Lower lobe of right lung (tissue), 2 donors: Measurements from ENCODE around the gene MGA. TPM values are rescaled to one million over a fixed set of nuclear protein-coding genes. Genes with fewer than 3 reads are reported as not detected.

ENCODE experiments used
- ATAC-seq, 2 donors: fragments of 200-7000 bp; cut with Tn5 transposase; one replicate each; pipeline ENCODE4 v1.9.1; 2020 to 2022; ENCODE audit warnings: mild to moderate bottlenecking in 2 of 2, moderate library complexity in 2 of 2
- DNase-seq: peaks from one replicate; pipeline ENCODE4 v3.0.0-alpha.2; 2020
- H3K27ac ChIP-seq: fragments of 200-600 bp; one replicate; pipeline ENCODE4 v1.8.0; 2022
- H3K27me3 ChIP-seq: fragments of 200-600 bp; one replicate; pipeline ENCODE4 v1.8.0; 2022; ENCODE audit warnings: low read depth
- H3K36me3 ChIP-seq: fragments of 200-600 bp; one replicate; pipeline ENCODE4 v1.8.0; 2022; ENCODE audit warnings: mild to moderate bottlenecking
- H3K4me1 ChIP-seq: fragments of 200-600 bp; one replicate; pipeline ENCODE4 v1.8.0; 2022
- H3K4me3 ChIP-seq: fragments of 200-600 bp; one replicate; pipeline ENCODE4 v1.8.0; 2022; ENCODE audit warnings: mild to moderate bottlenecking
- H3K9me3 ChIP-seq: fragments of 200-600 bp; one replicate; pipeline ENCODE4 v1.8.0; 2022
- intact Hi-C: fragments of 100-400 bp; cut with DNase I; formaldehyde crosslinking; loops from one replicate; pipeline ENCODE4 v1.11.0; 2022
- total RNA-seq: library from RNA; stranded (reverse); fragmentation: NEBNext Ultra II Directional; extraction: Animal tissue kit (Norgen Biotek cat#: 25700); gene quantifications from one replicate; pipeline ENCODE4 v1.2.1, GENCODE V29; 2021
- TF ChIP-seq, protein P1 (sequence below): fragments of 200-600 bp; IDR thresholded peaks from one replicate; pipeline ENCODE4 v1.8.0; 2022; ENCODE audit warnings: antibody characterized with exemption, mild to moderate bottlenecking
- donor health status: DM: no; HTN: yes; CAD: no; lungs with severe emphysema.

MGA gene
- total RNA-seq, 1 donor from 2014 or later = 38.7 TPM

DNA sequence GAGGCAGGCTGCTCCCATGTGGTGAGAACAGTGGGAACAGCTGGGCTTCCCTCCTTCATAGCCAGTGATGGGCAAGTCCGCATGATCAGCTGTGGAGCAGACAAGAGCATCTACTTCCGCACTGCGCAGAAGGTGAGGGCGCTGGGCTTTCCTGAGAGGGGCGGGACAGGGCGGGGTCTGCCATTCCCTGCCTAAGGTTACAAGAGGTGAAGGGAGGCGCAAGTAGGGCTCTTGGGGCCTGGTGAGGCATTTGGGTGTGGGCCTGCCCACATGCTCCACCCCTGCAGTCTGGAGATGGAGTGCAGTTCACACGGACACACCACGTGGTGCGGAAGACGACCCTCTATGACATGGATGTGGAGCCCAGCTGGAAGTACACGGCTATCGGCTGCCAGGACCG lies 157.1 kb downstream of the MGA start:
- no peaks in the 10 kb centered on the region for H3K4me1 ChIP-seq
- intact Hi-C loops = no loop called here
- DNase-seq (no peak), ATAC-seq (no peak)
- no peaks in the 10 kb centered on the region for H3K27me3 ChIP-seq
- TF ChIP-seq, protein P1, sequence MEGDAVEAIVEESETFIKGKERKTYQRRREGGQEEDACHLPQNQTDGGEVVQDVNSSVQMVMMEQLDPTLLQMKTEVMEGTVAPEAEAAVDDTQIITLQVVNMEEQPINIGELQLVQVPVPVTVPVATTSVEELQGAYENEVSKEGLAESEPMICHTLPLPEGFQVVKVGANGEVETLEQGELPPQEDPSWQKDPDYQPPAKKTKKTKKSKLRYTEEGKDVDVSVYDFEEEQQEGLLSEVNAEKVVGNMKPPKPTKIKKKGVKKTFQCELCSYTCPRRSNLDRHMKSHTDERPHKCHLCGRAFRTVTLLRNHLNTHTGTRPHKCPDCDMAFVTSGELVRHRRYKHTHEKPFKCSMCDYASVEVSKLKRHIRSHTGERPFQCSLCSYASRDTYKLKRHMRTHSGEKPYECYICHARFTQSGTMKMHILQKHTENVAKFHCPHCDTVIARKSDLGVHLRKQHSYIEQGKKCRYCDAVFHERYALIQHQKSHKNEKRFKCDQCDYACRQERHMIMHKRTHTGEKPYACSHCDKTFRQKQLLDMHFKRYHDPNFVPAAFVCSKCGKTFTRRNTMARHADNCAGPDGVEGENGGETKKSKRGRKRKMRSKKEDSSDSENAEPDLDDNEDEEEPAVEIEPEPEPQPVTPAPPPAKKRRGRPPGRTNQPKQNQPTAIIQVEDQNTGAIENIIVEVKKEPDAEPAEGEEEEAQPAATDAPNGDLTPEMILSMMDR = no peak
- H3K9me3 ChIP-seq = no peaks in the 10 kb centered on the region
- no peak overlapping the region for H3K27ac ChIP-seq
- H3K36me3 ChIP-seq = peaks cover 95% of the 10 kb centered on the region
- H3K4me3 ChIP-seq = no peak overlapping the region

DNA sequence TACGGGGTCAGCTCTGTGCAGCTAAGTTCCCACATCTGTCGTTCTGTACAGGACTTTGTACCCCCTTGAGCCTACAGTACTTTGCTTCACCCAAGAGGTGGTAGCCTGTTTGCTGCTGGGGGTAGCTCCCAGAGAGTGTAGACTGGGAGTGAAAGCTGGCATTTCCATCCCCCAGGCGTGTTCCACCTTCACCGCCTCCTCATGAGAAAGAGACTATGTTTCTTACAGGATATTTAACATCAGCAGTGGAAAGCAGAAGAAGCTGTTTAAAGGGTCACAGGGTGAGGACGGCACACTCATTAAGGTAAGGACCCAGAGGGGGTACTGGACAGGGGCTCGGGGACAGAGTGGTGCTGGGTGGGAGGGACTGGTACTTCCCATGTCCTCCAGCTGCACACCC lies 157.6 kb downstream of the MGA start:
- H3K36me3 ChIP-seq = peaks cover 95% of the 10 kb centered on the region
- H3K9me3 ChIP-seq = no peaks in the 10 kb centered on the region
- DNase-seq = no peak
- H3K27me3 ChIP-seq = no peaks in the 10 kb centered on the region
- ATAC-seq = no peak
- no peaks in the 10 kb centered on the region for H3K4me1 ChIP-seq
- TF ChIP-seq, protein P1 = no peak
- intact Hi-C loops = no loop called here
- H3K27ac ChIP-seq = no peak overlapping the region
- H3K4me3 ChIP-seq = no peak overlapping the region

DNA sequence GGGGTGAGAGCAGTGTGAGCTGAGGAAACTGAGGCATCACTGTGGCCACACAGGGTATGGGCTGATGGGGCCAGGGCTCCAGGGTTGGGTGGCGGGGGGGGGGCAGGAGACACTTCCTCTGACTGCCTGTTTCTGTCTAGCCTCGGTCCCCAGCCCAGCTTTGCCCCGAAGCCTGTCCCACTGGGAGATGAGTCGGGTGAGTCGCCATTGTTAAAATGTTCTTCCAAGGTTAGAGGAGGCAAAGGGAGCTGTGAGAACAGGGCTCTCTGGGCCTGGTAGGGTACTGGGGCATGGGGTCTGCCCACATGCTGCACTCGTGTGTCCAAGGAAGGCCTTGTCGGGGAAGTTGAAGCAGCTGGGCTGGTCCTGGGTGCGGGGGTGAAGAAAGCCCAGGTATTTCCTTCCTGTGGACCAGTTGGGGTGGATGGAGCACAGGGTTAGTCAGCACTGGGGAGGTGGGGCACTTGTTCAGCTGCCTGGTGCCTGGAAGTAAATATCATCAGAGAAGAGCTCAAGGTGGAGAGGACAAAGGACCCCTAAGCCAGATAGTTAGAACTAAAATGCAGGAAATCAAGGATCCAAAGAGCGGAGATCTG lies 159.3 kb downstream of the MGA start:
- Histone ChIP-seq H3K27ac (no peak overlapping the region), H3K4me3 (no peak overlapping the region), H3K9me3 (no peaks in the 10 kb centered on the region), H3K36me3 (peaks cover 99% of the 10 kb centered on the region), H3K27me3 (no peaks in the 10 kb centered on the region), H3K4me1 (no peaks in the 10 kb centered on the region)
- DNase-seq (no peak), ATAC-seq (no peak)
- intact Hi-C loops = no loop called here
- TF ChIP-seq, protein P1 = no peak

DNA sequence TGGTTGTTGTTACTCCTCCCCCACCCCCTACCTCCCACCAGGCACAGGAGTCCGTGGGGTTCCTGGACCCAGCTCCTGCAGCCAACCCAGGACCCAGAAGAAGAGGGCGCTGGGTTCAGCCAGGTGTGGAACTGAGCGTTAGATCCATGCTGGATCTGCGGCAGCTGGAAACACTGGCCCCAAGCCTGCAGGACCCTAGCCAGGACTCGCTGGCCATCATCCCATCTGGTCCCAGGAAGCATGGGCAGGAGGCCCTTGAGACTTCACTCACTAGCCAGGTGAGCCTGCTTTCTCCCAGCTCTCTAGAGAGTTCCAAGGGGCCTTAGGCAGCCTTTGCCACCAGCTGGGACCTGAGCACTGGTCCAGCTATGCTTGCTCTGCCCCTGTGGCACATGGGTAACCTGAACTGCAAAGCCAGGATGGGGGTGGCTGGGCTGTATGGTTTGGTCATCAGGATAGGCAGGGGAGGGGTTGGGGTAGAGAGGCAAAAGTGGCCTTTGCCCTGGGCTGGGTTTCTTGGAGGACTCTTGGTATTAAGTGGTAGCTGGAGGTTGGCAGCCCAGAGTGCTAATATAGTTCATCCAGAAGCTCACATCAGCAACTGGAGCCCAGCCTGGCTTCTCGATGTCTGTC lies 160.7 kb downstream of the MGA start:
- TF ChIP-seq, protein P1 = no peak
- Histone ChIP-seq H3K4me3 (no peak overlapping the region), H3K27me3 (no peaks in the 10 kb centered on the region), H3K4me1 (no peaks in the 10 kb centered on the region), H3K9me3 (no peaks in the 10 kb centered on the region), H3K36me3 (peaks cover 97% of the 10 kb centered on the region), H3K27ac (no peak overlapping the region)
- DNase-seq (no peak), ATAC-seq (no peak)
- intact Hi-C loops = no loop called here

DNA sequence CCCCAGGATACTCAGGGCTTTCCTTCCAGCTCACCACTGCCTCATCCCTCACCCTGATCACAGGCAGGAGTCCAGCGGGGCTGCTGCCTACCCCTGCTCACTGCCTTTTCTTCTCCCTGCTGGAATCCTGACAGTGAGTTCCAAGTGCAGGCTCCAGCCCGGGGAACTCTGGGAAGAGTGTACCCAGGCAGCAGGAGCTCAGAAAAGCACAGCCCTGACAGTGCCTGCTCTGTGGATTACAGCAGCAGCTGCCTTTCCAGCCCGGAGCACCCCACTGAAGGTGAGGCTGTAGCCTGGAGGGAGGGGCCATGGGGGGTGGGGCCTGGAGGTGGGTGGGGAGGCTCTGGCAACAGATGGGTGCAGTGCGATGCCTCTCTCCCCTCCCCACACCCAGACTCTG lies 161.6 kb downstream of the MGA start:
- Histone ChIP-seq H3K9me3 (no peaks in the 10 kb centered on the region), H3K4me1 (no peaks in the 10 kb centered on the region), H3K36me3 (peaks cover 88% of the 10 kb centered on the region), H3K27me3 (no peaks in the 10 kb centered on the region), H3K4me3 (no peak overlapping the region), H3K27ac (no peak overlapping the region)
- TF ChIP-seq, protein P1 = no peak
- ATAC-seq = no peak
- intact Hi-C loops = no loop called here
- no peak for DNase-seq
